NCI-H2107 (cell line): ENCODE data around the gene U2AF2.
"Not testable (repeated sequence)": the region's sequence is repeated elsewhere in the genome, so short reads cannot be mapped to it uniquely, and the experiment has no call there.

Source experiments
- DNase-seq: peaks from one replicate; lab custom pipeline; 2025; lab: John Stamatoyannopoulos, UW

U2AF2 gene

GRCh38 chr19:55712804-55713631 is 58.2 kb downstream of the U2AF2 start:
- DNase-seq = no peak

GRCh38 chr19:55716531-55716930 is 61.7 kb downstream of the U2AF2 start:
- DNase-seq = no peak

- no peak for DNase-seq
These were observed 62.4 kb downstream of the U2AF2 start for GRCh38 chr19:55717251-55717650.

GRCh38 chr19:55717879-55718711 is 63.3 kb downstream of the U2AF2 start:
- DNase-seq = not testable (repeated sequence)

- no peak for DNase-seq
These were observed 65.4 kb downstream of the U2AF2 start for GRCh38 chr19:55720214-55720746.

- no peak for DNase-seq
These were observed 66.0 kb downstream of the U2AF2 start for GRCh38 chr19:55720801-55721200.

- DNase-seq = no peak
These were observed 68.7 kb downstream of the U2AF2 start for GRCh38 chr19:55723491-55723890.
